ENCODE results near the gene TIMM23. TPM values are rescaled to one million over a fixed set of nuclear protein-coding genes. Genes with fewer than 3 reads are reported as not detected.

TIMM23 gene
- total and polyA plus RNA-seq, 10 of the 15 experiments (the other 5 are each of a cell fraction or from before 2014, with no cell fraction given), result 90.0 to 228 (median 120) TPM

- TF ChIP-seq CUX1 (IDR thresholded peaks at IDR 0.05; ENCODE audit: insufficient replicate concordance, low read depth, low read length) (no peak), SP1 (IDR thresholded peaks at IDR 0.05; ENCODE audit: low read depth, low read length) (no peak), ZNF24 (IDR thresholded peaks at IDR 0.05) (no peak)
Measured at GRCh38 chr10:46018453-46019176, 46.3 kb downstream of the TIMM23 start (continued).

- no peak for DNase-seq (ENCODE audit: low read depth, low spot score)
- peaks cover 75% of the 10 kb centered on the region for H3K79me2 ChIP-seq (ENCODE audit: control insufficient read depth, insufficient read depth, low read length)
- H3K9ac ChIP-seq (ENCODE audit: control insufficient read depth, insufficient read depth, low read length), result no peak overlapping the region
- POLR2A ChIA-PET, result interaction anchor here (0.9 kb wide), 1 partner anchor 16 kb away, joined by 3 read pairs; no protein-coding TSS in a partner anchor
- RAD21 ChIA-PET (ENCODE audit: unreplicated experiment), result no interaction called here
- H2AFZ ChIP-seq (ENCODE audit: control insufficient read depth, low read depth, low read length), result no peak overlapping the region
- H3K4me3 ChIP-seq, result no peak overlapping the region
- SMC1A ChIA-PET (ENCODE audit: uncharacterized antibody, unreplicated experiment), result interaction anchor here (0.6 to 3.2 kb wide), 4 partner anchors 9 to 792 kb away, joined by 3 to 12 read pairs (median 6); no protein-coding TSS in a partner anchor
- ATAC-seq, result no peak
- H3K4me2 ChIP-seq (ENCODE audit: control insufficient read depth, insufficient read depth), result no peak overlapping the region
- FAIRE-seq, result no peak
- no peak overlapping the region for H3K27ac ChIP-seq (ENCODE audit: control insufficient read depth, insufficient read depth)
- H4K20me1 ChIP-seq (ENCODE audit: control insufficient read depth, insufficient read depth), result no peaks in the 10 kb centered on the region; the same call in 1 of the 2 replicates
- H3K36me3 ChIP-seq (ENCODE audit: control insufficient read depth in 2 of 2, insufficient read depth in 2 of 2, low read length in 1 of 2), result peaks cover 6 to 12% of the 10 kb centered on the region in 2 experiments
- no peaks in the 10 kb centered on the region for H3K9me3 ChIP-seq (replicated peaks; ENCODE audit: control insufficient read depth, insufficient read depth, low read length)
- no TSS peak for BruUV-seq (replicated peaks)
- intact Hi-C loops (cut with micrococcal nuclease; ENCODE audit: unreplicated experiment) (no loop called here), in situ Hi-C loops (cut with MboI) (no loop called here)
- CTCF ChIA-PET, result interaction anchor here (0.8 to 6.7 kb wide), 5 partner anchors 9 to 769 kb away, joined by 3 to 60 read pairs (median 3); partner anchors contain the start of gene NCOA4
- WGBS (ENCODE audit: insufficient coverage, insufficient replicate concordance, low lambda C conversion rate, missing lambda C conversion rate), result 100% methylated on average over 3 of the region's 3 CpGs
- peaks cover 12% of the 10 kb centered on the region for H3K4me1 ChIP-seq (ENCODE audit: control insufficient read depth, insufficient read depth, low read length)
- H3K27me3 ChIP-seq (replicated peaks in 1 of 2; ENCODE audit: control insufficient read depth in 2 of 2, insufficient read depth in 2 of 2, low read length in 1 of 2), result no peaks in the 10 kb centered on the region
- TF ChIP-seq E4F1 (IDR thresholded peaks at IDR 0.05; ENCODE audit: borderline replicate concordance, partially characterized antibody) (no peak), CEBPZ (IDR thresholded peaks at IDR 0.05; ENCODE audit: low read depth, low read length) (no peak), BHLHE40 (IDR thresholded peaks at IDR 0.05; ENCODE audit: borderline replicate concordance in 1 of 2, low read depth in 2 of 2, low read length in 1 of 2) (no peak)
Measured at GRCh38 chr10:46019177-46019528, 46.9 kb downstream of the TIMM23 start.
